22Rv1 (cell line): ENCODE data around the gene SHISA6.

Experiments
- CTCF ChIP-seq: fragments of 450-650 bp; IDR thresholded peaks from 2 replicates; pipeline ENCODE4 v1.5.1; 2017; ENCODE audit warnings: mild to moderate bottlenecking
- ZFX ChIP-seq: fragments of 450-650 bp; IDR thresholded peaks from 2 replicates; pipeline ENCODE4 v1.6.1; 2017; ENCODE audit warnings: antibody characterized with exemption, borderline replicate concordance

DNA sequence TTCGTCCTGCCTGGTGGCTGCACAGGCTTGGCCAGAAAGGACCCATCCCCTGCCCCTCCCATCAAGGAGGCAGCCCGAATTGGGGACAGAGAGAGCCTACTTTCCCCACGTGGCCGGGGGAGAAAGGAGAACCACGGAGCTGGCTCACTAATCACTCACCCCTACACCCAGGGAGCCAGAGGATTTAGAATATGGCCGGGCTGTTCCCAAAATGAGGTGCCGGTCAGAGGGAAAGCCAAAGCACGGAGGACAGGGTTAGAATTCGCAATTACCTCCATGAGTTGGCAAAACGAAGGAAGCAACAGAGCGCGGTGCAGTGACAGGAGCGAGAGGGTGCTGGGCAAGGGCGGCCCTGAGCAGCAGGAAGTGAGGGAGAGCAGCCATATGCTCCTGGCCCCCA, 33.1 kb downstream of the SHISA6 start:
- no peak for TF ChIP-seq CTCF
- TF ChIP-seq ZFX, result no peak
